Left forelimb (tissue), 1 donor: Measurements from ENCODE around the gene XRCC3.
"Not testable (repeated sequence)": the region's sequence is repeated elsewhere in the genome, so short reads cannot be mapped to it uniquely, and the experiment has no call there.

Experiments
- DNase-seq: peaks from one replicate; pipeline ENCODE4 v3.0.0-alpha.2; 2018; ENCODE audit warnings: low spot score

Gene XRCC3

DNA sequence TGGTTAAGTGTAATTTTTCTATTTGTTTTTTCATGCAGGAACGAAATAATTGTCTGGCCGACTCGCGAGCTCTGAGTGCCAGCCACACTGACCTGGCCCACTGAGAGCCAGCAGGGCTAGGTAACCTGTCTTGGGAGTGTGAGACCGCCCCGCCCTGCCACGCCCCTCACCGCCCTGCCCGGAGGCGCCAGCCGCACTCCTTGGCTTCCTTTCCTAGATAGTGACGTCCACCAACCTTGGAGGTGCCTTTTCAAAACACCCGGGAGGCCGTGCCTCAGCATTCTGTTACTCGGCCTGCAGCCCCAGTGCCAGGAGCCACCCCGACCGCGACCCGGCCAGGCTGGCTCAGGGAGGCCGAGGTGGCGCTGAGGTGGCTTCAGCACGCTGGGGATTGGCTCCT is 21.7 kb downstream of the XRCC3 start:
- DNase-seq = no peak

DNA sequence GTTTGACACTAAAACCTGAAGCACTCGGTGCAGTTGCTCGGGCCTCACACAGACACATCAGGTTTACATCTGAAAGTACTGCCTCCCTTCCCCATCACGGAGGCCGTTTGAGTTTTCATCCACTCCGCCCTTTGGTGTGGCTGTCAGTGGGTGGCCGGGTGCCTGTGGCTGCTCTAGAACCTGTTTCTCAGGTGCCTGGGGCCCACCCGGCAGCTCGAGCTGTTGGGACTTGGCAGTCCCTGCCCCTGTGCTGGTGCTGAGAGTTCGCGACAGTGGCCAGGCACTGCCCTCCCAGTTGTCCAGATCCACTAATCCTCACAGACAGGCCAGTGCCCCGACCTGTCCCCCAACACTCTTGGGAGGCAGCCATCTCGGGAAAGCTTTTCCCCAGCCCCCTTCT is 22.4 kb downstream of the XRCC3 start:
- no peak for DNase-seq

- no peak for DNase-seq
Measured at GRCh38 chr14:103692159-103692558, 23.1 kb downstream of the XRCC3 start.

- DNase-seq = not testable (repeated sequence)
Measured at GRCh38 chr14:103691655-103692054, 23.6 kb downstream of the XRCC3 start.

- no peak for DNase-seq
Measured at GRCh38 chr14:103690332-103690731, 24.9 kb downstream of the XRCC3 start.

GRCh38 chr14:103688906-103689902 is 26.0 kb downstream of the XRCC3 start:
- DNase-seq = no peak

DNA sequence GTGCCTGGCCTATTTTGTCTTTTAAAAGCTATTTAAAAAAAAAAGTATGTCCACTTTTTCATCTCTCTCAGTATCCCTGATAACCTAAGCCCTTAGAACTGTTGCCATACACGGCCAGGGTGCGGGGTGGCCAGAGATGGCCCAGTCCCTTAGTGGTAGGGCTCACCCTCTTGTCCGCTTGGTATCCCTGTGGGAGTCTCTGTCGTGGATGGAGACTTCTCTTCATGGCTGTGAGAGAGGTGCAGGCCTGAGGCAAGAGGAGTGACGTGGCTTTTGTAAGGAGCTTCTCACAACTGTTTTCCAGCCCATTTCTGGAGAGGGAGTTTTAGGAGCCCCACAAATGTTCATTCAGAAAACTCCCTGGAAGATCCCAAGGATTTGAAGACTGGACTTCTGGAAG is 26.8 kb downstream of the XRCC3 start:
- DNase-seq = no peak

- DNase-seq = no peak
Measured at GRCh38 chr14:103687712-103688111, 27.5 kb downstream of the XRCC3 start.

DNA sequence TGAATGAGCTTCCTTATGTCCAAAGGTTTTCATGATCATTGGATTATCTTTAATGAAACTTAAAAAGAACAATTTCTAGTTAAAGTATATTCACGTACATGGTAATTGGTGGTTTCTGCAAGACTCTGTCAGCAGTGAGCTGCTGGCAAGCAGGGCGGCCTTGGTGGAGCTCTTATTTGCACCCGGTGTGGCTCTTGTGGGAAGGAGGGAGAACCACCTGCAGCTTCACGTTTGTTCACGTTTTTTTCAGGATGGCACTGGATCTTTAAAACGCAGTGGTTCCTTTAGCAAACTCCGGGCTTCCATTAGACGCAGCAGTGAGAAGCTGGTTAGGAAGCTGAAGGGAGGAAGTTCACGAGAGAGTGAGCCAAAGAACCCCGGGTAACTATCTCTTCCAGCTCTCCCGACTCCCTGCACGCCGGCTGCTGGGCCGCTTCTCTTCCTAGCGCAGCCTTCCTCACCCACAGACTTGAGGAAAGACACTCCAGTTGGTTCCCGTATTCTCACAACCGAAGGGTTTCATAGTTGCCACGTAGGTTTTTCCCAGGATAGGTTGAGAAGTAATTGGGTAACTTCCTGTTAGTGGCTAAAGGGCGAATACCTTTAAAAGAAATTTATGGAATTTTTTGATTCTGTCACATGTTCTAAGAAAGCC is 28.3 kb downstream of the XRCC3 start:
- DNase-seq = no peak

DNA sequence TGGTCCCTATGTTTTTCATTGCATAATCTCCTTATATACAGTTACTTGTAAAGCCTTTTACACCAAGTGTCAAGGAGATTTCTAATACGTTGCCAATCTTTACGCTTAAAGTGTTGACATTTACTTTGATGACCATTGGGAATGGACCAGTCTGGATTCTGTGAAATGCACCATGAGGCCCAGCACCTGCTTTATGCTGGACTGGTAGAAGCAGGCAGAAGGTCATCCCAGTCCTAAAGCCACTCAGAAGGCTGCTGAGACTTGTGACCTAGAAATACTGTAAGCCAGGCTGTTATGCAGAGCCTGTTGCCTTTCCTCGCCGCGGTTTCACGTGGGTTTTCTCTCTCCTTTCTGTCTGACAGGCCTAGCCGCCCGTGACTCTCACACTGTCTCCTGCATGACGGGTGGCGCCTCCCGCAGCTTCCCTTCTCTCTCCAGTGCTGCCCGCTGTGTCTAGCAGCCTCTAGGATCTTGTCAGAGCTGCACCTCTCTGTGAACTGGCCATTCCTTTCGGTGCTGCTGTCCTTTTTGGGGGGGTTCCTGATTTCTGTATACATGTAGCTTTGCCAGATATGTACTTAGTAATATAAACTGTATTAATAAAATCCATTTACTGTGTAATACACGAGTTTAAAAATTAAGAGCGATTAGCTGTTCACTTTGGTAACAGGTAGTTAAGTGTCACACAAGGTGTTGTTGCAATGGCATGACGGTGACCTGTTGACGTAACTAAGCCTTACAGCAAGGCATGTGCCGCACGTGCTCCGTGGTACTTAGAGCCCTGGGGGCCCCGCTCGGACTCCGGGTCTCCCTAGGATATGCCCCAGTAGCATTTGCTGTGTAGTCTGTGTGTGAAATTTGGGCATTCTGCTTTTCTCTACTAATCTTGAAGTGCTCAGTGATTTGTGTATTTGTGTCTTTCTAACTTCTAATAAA is 29.7 kb downstream of the XRCC3 start:
- DNase-seq = no peak

DNA sequence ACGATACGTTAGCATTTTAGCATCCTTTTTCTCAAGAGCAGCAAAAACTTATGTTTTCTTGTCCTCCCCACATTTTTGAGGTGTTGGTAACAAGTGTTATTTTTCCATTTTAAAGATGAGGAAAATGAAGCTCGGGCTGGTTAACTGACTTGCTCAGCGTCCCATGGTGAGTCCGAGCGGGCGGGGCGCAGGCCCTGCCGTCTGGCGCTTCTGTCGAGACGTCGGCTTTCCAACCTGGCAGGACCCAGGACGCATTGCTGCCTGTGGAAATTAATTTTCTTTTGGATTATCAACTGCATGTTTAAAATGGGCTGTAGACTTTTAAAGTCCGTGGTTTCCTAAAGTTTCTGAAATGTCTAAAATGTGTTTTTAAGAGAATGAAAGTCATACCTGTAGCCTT is 30.4 kb downstream of the XRCC3 start:
- DNase-seq = no peak

DNA sequence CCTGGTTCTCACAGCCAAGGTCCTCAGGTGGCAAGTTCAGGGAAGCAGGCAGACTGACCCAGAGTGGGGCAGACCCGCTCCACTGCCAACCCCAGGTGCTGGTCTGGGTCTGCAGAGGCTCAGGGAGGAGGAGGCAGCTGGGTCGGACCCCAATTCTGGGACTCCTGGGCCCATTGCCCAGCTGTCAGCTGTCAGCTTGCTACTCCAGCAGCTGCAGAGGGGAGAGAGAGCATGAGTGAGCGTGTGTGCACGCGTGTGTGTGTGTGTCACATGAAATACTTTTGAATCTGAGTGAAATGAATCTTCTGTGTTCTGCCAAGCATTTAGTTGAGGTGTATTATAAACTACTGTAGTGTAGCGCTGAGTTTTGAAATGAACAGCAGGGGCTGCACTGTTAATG is 30.8 kb downstream of the XRCC3 start:
- DNase-seq = no peak

GRCh38 chr14:103683139-103683538 is 32.1 kb downstream of the XRCC3 start:
- no peak for DNase-seq

DNA sequence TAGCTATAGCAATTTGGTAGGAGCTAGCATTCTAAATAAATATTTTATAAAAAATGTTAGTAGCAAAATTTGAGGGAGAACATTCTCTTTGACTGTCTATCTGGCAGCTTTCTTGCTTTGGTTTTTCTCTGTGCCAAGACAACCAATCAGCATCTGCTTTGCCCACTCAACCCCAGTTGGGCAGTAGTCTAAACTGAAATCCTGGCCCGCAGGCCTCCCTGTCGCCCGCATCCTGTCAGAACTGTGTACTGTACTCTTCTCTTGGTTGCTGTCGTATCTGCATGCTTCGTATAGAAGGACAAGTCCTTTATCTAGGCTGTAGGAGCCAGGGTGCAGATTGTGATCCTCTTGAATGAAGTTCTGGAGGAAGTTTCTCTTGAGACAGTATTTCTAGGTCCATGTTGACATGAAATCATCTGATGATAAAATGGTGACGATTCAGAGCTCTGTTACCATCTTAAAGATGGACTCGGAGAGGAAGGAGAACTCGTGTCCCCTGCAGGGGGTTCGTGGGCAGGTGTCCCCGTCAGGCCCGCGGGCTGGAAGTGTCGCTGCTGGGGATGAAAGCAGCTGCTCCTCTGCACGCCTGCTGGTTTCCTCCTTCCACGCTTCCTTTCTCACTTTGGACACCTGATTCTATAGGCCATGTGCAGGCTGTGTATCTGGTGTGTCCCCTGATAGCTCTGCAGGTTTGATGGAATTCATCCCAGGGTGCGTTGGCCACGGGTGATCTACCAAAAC is 34.6 kb downstream of the XRCC3 start:
- DNase-seq = no peak

DNA sequence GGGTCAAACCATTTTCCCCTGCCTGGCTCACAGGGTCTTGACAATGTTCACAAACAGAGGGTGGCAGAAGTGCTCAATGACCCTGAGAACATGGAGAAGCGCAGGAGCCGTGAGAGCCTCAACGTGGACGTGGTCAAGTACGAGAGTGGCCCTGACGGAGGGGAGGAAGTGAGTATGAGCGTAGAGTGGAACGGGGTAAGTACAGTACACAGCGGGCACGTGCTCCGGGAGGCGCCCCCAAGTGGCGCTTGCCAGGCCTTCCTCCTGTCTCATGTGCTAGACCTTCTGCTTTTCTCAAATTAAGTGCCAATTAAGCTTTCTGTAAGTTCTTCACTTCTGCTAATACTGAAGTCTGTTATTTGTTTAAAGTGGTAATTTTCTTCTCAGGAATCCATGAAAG is 35.9 kb downstream of the XRCC3 start:
- no peak for DNase-seq

- DNase-seq = no peak
Measured at GRCh38 chr14:103676881-103677675, 38.2 kb downstream of the XRCC3 start.

- DNase-seq = no peak
Measured at GRCh38 chr14:103675957-103676356, 39.3 kb downstream of the XRCC3 start.

GRCh38 chr14:103671911-103672310 is 43.3 kb downstream of the XRCC3 start:
- DNase-seq = no peak

- no peak for DNase-seq
Measured at GRCh38 chr14:103669370-103669769, 45.9 kb downstream of the XRCC3 start.

- no peak for DNase-seq
Measured at GRCh38 chr14:103668117-103668516, 47.1 kb downstream of the XRCC3 start.

DNA sequence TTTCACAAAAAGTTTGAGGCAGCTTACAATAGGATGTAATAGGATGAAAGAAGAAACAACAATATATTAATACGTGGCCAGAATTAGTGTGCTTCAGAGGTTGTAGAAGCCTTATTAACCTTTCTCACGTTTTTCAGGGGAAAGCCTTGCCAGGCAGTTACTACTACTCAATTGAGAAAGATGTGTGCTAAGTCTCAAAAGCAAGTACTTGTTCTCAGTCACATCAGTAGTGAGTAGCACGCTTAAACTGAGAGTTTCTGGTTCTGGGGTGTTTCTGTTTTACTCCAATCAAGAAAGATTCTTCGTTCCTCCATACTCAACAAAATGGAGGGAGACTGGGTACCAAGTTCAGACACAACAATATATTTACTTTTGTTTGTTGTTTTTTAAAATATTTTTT is 47.6 kb downstream of the XRCC3 start:
- no peak for DNase-seq
